Neural cell (in vitro differentiated cells): ENCODE data around the gene IKBKG.

Experiments
- EP300 ChIP-seq: fragments of 450-650 bp; conservative IDR thresholded peaks from 2 replicates; pipeline ENCODE4 v1.6.1; 2014; ENCODE audit warnings: antibody characterized with exemption, mild to moderate bottlenecking, moderate library complexity; ENCODE audit not compliant: poor library complexity, severe bottlenecking
- EZH2 ChIP-seq: fragments of 200-600, 300-800 bp; shearing (Covaris generic), sonication (generic); IDR thresholded peaks from 2 replicates; pipeline ENCODE4 v1.6.1; 2014; ENCODE audit warnings: antibody characterized with exemption, low read length, borderline replicate concordance, mild to moderate bottlenecking; ENCODE audit not compliant: insufficient read depth, poor library complexity, severe bottlenecking
- MXI1 ChIP-seq: fragments of 450-650 bp; conservative IDR thresholded peaks from 2 replicates; pipeline ENCODE4 v1.6.1; 2014; ENCODE audit warnings: antibody characterized with exemption, mild to moderate bottlenecking; ENCODE audit not compliant: poor library complexity, severe bottlenecking
- POLR2AphosphoS5 ChIP-seq: IDR thresholded peaks from 2 replicates; pipeline ENCODE4 v1.6.1; 2012
- RAD21 ChIP-seq: fragments of 450-650 bp; conservative IDR thresholded peaks from 2 replicates; pipeline ENCODE4 v1.6.1; 2014; ENCODE audit warnings: antibody characterized with exemption, mild to moderate bottlenecking, moderate library complexity
- SMC3 ChIP-seq: fragments of 450-650 bp; conservative IDR thresholded peaks from 2 replicates; pipeline ENCODE4 v1.6.1; 2014; ENCODE audit warnings: antibody characterized with exemption, mild to moderate bottlenecking, moderate library complexity; ENCODE audit not compliant: poor library complexity
- TAF1 ChIP-seq: IDR thresholded peaks from 2 replicates; pipeline ENCODE4 v1.6.1; 2012; ENCODE audit warnings: low read depth
- TF ChIP-seq, protein P1 (sequence below): fragments of 450-650 bp; IDR thresholded peaks from 2 replicates; pipeline ENCODE4 v1.5.1; 2014; ENCODE audit warnings: antibody characterized with exemption, mild to moderate bottlenecking, moderate library complexity; ENCODE audit not compliant: poor library complexity, severe bottlenecking
- TF ChIP-seq, protein P2 (sequence below): IDR thresholded peaks from 2 replicates; pipeline ENCODE4 v1.6.1; 2012; ENCODE audit warnings: borderline replicate concordance

DNA sequence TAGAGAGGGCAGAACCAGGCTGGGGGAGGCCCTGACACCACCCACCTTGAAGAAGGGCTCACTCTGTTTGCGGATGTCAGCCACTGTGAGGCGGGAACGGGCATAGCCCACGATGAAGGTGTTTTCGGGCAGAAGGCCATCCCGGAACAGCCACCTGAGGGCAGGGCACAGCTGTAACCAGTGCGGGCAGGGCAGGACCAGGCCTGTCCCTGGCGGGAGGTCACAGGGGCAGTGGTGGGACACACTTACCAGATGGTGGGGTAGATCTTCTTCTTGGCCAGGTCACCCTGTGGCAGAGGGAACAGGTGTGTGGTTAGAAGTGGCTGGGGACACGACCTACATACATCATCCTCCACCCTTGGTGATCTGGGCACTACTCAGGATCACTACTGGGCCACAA lies 11.5 kb upstream of the IKBKG start:
- TF ChIP-seq POLR2AphosphoS5 (no peak), SMC3 (no peak), EZH2 (no peak), MXI1 (no peak), EP300 (no peak), TAF1 (no peak), RAD21 (no peak)
- TF ChIP-seq, protein P1, sequence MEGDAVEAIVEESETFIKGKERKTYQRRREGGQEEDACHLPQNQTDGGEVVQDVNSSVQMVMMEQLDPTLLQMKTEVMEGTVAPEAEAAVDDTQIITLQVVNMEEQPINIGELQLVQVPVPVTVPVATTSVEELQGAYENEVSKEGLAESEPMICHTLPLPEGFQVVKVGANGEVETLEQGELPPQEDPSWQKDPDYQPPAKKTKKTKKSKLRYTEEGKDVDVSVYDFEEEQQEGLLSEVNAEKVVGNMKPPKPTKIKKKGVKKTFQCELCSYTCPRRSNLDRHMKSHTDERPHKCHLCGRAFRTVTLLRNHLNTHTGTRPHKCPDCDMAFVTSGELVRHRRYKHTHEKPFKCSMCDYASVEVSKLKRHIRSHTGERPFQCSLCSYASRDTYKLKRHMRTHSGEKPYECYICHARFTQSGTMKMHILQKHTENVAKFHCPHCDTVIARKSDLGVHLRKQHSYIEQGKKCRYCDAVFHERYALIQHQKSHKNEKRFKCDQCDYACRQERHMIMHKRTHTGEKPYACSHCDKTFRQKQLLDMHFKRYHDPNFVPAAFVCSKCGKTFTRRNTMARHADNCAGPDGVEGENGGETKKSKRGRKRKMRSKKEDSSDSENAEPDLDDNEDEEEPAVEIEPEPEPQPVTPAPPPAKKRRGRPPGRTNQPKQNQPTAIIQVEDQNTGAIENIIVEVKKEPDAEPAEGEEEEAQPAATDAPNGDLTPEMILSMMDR: no peak
- TF ChIP-seq, protein P2, sequence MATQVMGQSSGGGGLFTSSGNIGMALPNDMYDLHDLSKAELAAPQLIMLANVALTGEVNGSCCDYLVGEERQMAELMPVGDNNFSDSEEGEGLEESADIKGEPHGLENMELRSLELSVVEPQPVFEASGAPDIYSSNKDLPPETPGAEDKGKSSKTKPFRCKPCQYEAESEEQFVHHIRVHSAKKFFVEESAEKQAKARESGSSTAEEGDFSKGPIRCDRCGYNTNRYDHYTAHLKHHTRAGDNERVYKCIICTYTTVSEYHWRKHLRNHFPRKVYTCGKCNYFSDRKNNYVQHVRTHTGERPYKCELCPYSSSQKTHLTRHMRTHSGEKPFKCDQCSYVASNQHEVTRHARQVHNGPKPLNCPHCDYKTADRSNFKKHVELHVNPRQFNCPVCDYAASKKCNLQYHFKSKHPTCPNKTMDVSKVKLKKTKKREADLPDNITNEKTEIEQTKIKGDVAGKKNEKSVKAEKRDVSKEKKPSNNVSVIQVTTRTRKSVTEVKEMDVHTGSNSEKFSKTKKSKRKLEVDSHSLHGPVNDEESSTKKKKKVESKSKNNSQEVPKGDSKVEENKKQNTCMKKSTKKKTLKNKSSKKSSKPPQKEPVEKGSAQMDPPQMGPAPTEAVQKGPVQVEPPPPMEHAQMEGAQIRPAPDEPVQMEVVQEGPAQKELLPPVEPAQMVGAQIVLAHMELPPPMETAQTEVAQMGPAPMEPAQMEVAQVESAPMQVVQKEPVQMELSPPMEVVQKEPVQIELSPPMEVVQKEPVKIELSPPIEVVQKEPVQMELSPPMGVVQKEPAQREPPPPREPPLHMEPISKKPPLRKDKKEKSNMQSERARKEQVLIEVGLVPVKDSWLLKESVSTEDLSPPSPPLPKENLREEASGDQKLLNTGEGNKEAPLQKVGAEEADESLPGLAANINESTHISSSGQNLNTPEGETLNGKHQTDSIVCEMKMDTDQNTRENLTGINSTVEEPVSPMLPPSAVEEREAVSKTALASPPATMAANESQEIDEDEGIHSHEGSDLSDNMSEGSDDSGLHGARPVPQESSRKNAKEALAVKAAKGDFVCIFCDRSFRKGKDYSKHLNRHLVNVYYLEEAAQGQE: no peak
